Sigmoid colon (tissue), 4 donors: Measurements from ENCODE around the gene MRPL33.

ENCODE experiments used
- CTCF ChIP-seq, 4 experiments: fragments of 450-650 bp in 3 of 4; fragments of 200-600 bp in 1 of 4; IDR thresholded peaks; one replicate each; pipeline ENCODE4 v1.5.1; 2016 to 2019; ENCODE audit warnings: antibody characterized with exemption in 4 of 4, mild to moderate bottlenecking in 3 of 4, moderate library complexity in 2 of 4
- POLR2A ChIP-seq, 2 donors: fragments of 450-650 bp; IDR thresholded peaks; one replicate each; pipeline ENCODE4 v1.6.1; 2016; ENCODE audit warnings: antibody characterized with exemption in 2 of 2, mild to moderate bottlenecking in 2 of 2, moderate library complexity in 2 of 2
- POLR2AphosphoS5 ChIP-seq, 4 donors: sonication (generic); formaldehyde crosslinking; IDR thresholded peaks; one replicate each; pipeline ENCODE4 v1.6.1; 2017; ENCODE audit warnings: antibody characterized with exemption in 4 of 4

GRCh38 chr2:27727257-27727656, 44.3 kb upstream of the MRPL33 start:
- TF ChIP-seq CTCF (IDR thresholded peaks at IDR 0.05) (no peak), POLR2AphosphoS5 (IDR thresholded peaks at IDR 0.05) (no peak), POLR2A (IDR thresholded peaks at IDR 0.05) (no peak)
